Left forelimb (tissue), 1 donor: ENCODE results near the gene TMEM14A.
"Not testable (repeated sequence)": the region's sequence is repeated elsewhere in the genome, so short reads cannot be mapped to it uniquely, and the experiment has no call there.

Experiments
- DNase-seq: peaks from one replicate; pipeline ENCODE4 v3.0.0-alpha.2; 2018; ENCODE audit warnings: low spot score

Gene TMEM14A

GRCh38 chr6:52657870-52658269 is 13.0 kb upstream of the TMEM14A start:
- DNase-seq, result no peak

GRCh38 chr6:52661551-52661950 is 9.4 kb upstream of the TMEM14A start:
- DNase-seq, result no peak

DNA sequence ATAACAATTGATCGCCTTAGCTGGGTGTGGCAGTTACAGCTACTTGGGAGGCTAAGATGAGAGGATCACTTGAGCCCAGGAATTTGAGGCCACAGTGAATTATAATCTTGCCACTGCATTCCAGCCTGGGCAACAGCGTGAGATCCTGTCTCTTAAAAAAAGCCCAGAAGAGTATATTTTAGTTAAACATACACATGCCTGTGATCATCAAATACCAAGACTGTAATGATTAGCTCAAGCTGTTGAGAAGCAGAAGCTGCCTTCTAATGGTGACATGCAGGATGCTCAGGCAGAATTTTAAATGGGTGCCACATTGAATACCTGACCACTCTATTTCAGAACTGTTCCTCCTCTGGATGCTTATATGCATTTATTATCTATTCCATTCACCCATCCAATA is 8.9 kb upstream of the TMEM14A start:
- DNase-seq, result no peak

GRCh38 chr6:52663120-52663935 is 7.6 kb upstream of the TMEM14A start:
- no peak for DNase-seq

DNA sequence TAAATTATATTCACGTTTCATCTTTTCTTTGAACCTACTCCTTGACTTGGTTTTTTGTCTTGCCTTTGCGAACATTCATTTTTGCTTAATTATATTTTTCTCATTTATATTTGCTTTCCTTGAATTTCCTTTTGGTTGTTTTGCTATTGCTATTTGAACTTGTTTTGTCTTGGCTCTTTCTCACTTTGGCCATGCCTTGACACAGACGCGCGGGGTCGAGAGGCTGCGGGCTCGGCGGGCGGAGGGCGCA is 7.1 kb upstream of the TMEM14A start:
- no peak for DNase-seq

GRCh38 chr6:52664186-52664990 is 6.5 kb upstream of the TMEM14A start:
- DNase-seq, result peak; percentile 94

DNA sequence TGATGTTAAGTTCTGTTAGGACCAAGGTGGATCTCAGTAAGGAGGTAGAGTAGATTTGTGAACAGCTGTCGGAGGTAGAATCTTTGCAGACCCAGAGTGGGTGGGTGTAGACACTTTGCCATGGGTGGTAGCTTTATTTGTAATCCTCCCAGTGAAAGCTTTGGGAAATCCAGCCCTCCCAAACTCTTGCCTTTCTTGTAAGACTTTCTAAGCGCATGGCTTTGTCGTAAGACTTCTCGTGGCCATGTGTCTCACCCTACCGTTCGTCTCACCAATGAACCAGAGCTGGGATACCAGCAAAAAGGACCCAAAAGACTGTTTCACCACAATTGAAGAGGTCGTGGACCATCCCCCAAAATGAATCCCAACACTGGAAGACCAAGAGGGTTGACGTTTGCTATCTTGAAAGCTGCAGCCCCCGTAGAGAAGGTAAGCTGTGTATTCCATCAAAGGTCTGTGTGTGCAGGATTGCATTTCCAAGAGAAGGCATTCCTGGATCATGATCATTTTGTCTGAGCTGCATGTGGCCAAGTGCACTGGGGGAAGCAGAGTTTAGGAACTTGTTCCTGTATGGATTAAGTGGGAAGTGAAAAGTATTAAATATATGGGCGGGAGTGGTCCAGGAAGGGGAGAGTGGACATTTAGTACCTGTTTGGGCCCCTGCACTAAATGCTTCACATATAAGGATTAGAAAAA is 5.8 kb upstream of the TMEM14A start:
- DNase-seq, result no peak

- no peak for DNase-seq
Observed at GRCh38 chr6:52666071-52666470, 4.8 kb upstream of the TMEM14A start.

GRCh38 chr6:52666523-52666922 is 4.4 kb upstream of the TMEM14A start:
- no peak for DNase-seq

GRCh38 chr6:52667572-52667971 is 3.3 kb upstream of the TMEM14A start:
- no peak for DNase-seq

DNA sequence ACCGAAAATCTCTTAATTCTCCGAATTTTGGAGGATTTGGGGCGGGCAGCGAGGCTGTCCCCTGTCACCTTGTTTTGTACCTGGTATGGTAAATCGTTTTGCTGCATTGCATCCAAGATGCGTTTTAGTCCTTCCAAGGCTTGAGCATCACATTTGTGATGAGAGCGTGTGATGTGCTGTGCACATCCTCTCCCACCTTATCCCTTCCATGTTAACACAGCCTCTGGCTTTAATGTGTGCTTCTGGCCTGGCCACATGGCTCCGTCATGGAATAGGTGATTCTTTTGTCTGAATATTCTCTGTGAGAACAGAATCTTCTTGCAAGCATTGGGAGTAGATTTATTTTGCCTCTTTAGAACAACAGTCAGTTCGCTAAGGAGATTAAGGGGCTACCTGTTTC is 763 bp downstream of the TMEM14A start:
- no peak for DNase-seq

- DNase-seq, result no peak
Observed at GRCh38 chr6:52672412-52673025, 1.6 kb downstream of the TMEM14A start.

DNA sequence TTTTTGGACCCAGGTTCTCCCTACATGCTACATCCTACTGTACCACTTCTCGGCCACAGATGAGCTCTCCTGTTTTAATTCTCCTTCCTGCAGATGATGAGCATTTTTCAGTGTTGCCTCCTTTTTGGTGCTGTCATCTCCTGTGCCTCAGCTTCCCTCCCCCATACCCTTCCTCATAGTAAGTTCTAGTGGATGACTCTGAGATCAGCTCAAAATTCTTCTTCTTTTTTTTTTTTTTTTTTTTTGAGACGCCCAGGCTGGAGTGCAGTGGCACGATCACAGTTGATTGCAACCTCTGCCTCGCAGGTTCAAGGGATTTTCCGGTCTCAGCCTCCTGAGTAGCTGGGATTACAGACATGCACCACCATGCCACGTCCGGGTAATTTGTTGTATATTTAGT is 3.8 kb downstream of the TMEM14A start:
- no peak for DNase-seq

GRCh38 chr6:52675372-52675771 is 4.5 kb downstream of the TMEM14A start:
- no peak for DNase-seq

- DNase-seq, result not testable (repeated sequence)
Observed at GRCh38 chr6:52676631-52677030, 5.7 kb downstream of the TMEM14A start.

DNA sequence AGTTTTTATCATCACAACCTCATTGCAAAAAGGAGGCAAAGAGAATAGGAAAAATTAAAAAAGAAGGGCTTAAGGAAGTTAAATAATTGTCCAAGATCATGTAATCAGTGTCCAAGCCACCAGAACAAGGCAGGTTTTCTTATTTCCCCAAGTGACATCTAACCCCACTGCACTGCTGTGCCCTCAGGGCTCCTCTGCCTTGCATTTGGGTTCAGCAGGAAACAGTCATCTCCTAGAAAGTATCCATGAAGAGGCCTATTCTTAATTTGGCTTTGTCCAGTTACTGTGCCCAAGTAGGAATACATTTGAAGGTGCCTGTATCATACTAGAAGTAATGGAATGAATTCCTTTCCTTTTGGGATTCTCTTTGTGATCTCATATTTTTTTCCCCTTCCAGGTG is 10.5 kb downstream of the TMEM14A start:
- no peak for DNase-seq

GRCh38 chr6:52686878-52687699 is 16.2 kb downstream of the TMEM14A start:
- no peak for DNase-seq

GRCh38 chr6:52689857-52690256 is 18.9 kb downstream of the TMEM14A start:
- DNase-seq, result no peak

- DNase-seq, result no peak
Observed at GRCh38 chr6:52691718-52692117, 20.8 kb downstream of the TMEM14A start.

DNA sequence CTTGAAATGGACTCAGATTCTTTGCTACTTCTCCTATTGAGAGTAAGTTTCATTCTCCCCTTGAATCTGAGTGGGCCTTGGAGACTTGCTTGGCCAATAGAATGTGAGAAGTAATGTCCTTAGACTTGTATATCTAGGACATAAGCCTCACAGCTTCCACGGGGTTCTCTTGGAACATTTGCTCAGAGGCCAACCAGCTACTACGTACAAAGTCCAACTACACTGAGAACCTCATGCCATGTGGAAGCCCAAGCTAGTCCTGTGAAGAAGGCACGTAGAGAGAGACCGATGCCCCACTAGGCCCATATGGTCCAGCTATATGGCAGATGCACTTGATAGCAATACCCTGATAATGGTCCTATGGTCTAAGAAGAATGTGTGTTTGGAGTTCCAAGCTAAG is 22.9 kb downstream of the TMEM14A start:
- DNase-seq, result no peak

GRCh38 chr6:52694404-52694803 is 23.5 kb downstream of the TMEM14A start:
- DNase-seq, result no peak

GRCh38 chr6:52696418-52696817 is 25.5 kb downstream of the TMEM14A start:
- DNase-seq, result no peak
